Measurements from ENCODE around the gene TRMT2A.

The TRMT2A gene

DNA sequence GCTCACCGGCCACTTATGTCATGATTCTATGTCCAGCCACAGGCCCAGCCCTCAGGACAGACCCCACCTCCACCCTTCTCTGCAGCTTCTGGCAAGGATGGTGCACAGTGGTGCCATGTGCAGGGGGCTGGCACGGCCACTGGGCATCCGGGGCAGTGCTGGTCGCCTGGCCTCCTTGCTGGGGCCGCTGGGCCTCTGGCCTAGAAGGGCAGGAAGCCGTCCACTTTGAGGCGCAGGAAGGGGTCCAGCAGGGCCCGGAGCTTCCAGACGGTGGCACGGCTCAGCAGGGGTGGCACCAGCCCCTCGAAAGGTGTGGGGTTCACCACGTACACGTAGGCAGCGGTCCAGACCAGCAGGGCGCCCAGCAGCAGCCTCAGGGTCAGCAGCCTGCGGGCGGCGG, 31.4 kb upstream of the TRMT2A start:
- no peak for DNase-seq (ENCODE audit: low read depth)

DNA sequence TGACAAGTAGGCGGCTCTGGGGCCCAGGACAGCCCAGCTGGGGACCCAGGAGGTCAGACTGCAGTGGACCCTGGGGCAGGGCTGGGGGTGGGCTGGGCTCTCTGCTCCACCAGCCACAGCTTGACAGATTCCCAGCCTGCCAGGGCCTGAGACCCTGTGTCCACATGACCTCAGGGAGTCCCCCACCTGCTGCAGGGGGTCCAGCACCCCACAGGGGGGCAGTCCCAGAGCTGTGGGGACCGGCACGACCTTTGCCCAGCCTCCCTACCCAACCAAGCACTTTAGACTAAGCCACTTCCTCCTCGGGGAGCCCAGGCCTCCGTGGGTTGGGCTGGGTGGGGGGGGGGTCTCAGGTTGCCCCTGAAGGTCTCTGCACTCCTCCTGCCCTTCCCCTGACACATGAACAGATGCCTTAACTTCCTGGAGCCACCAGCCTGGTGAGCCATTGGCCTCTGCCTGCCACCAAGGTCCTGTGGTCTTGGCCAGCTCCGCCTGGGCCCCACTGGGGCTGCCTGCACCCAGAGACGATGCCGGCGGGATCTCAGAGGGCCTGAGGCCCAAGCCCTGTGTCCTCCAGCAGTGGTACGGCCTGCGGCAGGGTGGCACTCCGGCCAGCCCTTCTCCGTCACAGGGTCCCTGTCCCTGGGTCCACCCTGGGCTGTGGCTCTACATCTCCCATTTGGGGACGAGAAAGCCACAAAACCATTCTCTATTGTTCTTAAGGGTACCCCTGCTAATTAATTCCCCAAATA, 30.4 kb upstream of the TRMT2A start:
- DNase-seq (ENCODE audit: low read depth): no peak

DNA sequence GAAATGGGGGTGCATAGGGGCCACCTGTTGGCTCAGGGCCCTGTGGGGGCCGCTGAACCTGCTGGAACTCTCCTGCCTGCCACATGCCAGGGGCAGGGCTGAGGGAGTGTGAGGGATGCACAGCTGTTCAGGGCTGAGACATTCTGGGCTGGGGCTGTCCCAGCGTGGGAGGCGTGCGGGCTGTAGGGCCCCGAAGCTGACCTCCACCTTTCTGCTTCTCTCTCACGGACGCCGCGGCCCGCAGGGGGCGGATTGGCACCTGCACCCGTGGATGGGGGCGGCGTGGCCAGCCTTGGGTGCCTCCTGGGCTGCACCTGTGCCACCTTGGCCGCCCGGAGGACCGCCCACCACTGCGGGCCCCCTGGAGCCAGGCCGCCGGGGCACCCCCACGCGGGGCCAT, 29.8 kb upstream of the TRMT2A start:
- no peak for DNase-seq (ENCODE audit: low read depth)

DNA sequence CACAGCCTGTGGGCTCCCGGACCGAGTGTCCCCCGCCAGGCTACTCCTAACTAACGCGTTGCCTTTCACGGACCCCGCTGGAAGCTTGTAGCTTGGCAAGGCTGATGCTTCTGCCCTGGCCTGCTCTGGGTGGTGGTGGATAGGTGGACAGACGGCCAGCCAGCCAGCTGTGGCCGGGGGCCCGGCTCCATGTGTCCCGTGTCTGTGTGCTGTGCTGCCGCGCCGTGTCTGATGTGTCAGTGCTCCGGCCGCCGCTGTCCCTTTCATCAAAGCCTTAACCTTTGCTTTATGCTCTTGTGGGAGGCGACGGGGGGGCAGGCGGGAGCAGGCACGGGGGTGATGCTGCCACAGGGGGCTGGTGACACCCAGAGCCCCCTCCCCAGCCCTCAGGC, 28.8 kb upstream of the TRMT2A start:
- DNase-seq (ENCODE audit: low read depth): no peak

DNA sequence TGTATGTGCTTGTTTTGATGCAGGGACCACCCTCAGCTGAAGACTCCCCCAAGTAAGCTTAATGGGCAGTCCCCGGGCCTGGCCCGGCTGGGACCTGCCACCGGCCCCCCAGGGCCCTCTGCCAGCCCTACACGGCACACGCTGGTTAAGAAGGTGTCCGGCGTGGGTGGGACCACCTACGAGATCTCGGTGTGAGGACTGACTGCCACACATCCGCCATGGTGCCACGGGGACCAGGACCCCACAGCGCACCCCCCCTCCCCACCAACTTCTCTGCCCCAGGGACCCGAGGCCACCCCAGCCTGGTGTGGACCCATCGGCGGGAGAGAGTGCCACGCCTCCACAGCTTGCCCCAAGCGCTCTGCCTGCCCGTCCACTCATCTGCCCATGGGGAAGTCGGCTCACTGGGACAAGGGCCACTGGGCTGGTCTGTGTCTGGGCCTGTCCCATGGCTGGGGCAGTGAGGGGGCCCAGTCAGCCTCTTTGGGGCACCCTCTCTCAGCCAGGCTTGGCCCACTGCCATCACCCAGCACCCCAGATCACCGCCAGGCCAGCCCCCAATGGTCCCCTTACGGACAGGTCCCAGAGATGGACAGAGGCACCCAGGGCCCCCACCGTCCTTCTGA, 28.3 kb upstream of the TRMT2A start:
- no peak for DNase-seq (ENCODE audit: low read depth)

DNA sequence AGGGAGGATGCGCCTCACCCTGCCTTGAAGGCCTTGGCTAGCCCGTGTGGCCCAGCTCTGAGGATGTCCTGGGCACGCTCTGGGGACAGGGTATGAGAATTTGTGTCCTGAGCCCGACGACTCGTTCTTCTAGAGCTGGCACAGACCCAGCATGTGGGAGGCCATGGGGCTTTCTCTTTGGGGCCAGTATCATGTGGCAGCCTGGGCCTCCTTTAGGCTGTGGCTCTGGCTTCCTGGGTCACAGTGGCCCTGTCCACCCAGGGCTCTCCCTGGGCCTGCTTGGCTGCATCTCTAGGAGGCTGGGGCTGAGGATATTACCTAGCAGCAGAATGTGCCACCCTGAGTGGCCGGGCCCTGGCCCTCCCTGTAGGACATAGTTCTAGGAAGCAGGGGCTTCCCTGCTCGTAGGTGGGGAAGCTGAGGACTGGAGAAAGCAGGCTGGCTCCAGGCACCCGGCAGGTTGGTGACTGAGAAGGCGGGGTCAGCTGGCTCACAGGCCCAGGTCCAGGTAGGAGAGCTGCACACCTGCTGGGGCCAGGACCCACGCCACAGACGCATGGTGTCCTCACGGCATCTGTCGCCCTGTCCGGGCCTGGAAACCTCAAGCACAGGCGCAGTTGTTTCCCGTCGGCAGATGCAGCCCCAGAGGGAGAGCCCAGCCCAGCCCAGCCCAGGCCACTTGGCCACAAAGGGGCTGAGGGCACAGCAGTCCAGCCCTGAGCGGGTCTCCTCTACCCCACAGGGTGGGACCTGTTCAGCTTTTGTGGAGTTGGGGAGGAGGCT, 27.0 kb upstream of the TRMT2A start:
- no peak for DNase-seq (ENCODE audit: low read depth)

DNA sequence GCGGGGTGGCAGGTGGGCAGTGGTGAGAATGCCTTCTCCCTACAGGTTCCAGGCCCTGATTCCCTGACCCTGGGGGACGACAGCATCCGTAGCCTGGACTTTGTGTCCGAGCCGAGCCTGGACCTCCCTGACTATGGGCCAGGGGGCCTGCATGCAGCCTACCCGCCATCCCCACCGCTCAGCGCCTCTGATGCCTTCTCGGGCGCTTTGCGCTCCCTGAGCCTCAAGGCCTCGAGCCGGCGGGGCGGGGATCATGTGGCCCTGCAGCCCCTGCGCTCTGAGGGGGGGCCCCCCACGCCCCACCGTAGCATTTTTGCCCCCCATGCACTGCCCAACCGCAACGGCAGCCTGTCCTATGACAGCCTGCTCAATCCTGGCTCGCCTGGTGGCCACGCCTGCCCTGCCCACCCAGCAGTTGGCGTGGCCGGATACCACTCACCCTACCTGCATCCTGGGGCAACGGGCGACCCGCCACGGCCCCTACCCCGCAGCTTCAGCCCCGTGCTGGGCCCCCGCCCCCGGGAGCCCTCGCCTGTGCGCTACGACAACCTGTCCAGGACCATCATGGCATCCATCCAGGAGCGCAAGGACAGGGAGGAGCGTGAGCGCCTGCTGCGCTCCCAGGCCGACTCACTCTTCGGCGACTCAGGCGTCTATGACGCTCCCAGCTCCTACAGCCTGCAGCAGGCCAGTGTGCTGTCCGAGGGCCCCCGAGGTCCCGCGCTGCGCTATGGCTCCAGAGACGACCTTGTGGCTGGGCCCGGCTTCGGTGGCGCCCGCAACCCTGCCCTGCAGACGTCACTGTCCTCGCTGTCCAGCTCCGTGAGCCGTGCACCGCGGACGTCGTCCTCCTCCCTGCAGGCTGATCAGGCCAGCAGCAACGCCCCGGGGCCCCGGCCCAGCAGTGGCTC, 25.9 kb upstream of the TRMT2A start:
- DNase-seq (ENCODE audit: low read depth): no peak

DNA sequence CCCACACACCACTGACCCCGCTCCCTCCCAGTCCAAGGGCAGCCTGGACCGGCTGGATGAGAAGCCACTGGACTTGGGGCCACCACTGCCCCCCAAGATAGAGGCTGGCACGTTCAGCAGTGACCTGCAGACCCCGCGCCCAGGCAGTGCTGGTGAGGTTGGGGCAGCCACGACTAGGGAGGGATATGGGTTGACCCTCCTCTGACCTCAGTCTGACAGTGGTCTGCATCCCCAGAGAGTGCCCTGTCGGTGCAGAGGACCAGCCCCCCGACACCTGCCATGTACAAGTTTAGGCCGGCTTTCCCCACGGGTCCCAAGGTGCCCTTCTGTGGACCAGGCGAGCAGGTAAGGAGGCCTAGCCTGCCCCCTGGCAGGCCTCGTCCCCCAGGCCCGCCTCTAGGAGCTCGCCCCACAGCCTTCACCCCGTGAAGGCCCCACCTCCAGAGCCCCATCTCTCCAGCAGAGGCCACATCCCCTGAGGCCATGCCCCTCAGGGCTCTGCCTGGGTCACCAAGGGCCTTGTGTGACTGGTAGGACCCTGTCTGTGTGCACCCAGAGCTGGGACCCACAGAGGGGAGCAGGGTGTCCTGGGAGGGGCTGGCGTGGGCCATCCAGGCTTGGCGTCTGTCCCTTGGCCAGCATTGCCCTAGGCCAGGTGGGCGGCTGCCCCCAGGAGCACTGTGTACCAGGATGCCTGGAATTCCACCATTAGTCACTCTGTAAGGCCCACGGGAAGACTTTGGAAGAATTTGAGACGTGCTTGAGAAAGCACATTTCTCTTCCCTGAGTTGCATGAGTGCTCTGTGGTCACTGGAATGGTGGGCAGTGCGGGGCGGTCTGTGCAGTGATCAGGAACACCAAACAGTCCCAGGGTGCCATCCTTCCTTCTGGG, 24.4 kb upstream of the TRMT2A start:
- no peak for DNase-seq (ENCODE audit: low read depth)

DNA sequence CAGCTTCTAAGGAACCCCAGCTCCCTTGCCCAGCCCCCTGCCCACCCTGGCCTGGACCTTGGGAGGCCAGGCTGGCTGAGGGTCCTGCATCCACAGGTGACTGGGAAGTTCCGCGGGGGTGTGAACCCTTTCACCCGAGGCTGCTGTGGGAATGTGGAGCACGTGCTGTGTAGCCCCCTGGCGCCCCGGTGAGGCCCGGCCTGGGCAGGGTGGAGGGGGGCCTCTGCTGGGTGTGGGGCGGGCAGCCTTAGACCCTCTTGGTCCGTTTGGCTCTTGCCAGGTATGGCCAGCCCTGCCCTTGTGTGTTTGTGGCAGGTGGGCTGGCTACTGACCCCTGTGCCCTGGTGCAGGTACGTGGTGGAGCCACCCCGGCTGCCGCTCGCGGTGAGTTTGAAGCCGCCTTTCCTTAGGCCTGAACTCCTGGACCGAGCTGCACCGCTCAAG, 23.5 kb upstream of the TRMT2A start:
- DNase-seq (ENCODE audit: low read depth): no peak

DNA sequence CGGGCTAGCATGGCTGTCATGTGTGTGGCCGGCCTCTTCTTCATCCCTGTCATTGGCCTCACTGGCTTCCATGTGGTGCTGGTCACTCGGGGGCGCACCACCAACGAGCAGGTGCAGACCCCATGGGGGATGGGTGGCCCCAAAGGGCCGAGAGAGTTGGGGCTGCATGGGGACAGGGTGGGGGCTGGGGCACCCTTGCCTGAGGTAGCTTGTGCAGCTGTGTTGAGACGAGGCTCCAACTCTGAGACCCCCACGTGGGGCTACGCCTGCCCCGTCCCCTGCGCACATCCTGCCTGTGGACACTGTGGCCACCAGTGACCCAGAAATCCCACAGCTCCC, 23.1 kb upstream of the TRMT2A start:
- no peak for DNase-seq (ENCODE audit: low read depth)

DNA sequence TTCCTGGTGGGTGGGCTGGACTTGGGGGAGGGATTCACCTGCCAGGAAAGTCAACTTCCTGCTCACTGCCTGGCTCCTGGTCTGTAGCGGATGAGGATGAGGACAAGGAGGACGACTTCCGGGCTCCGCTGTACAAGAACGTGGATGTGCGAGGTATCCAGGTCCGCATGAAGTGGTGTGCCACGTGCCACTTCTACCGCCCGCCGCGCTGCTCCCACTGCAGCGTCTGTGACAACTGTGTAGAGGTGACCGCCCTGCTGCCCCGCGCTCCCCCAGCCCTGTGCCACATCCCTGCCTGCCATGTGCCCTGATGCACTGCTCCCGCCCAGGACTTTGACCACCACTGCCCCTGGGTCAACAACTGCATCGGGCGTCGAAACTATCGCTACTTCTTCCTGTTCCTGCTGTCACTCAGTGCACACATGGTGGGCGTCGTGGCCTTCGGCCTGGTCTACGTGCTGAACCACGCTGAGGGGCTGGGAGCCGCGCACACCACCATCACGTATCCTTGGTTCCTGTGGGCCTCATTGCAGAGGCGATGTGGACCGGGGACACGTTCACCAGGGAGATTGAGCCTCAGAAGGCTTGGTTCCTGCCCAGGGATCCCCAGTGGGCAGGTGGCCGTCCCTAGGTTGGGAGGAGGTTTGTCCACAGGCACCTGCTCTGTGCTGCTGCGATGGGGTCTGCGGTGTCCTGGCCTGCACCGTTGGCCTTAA, 22.5 kb upstream of the TRMT2A start:
- DNase-seq (ENCODE audit: low read depth): no peak

DNA sequence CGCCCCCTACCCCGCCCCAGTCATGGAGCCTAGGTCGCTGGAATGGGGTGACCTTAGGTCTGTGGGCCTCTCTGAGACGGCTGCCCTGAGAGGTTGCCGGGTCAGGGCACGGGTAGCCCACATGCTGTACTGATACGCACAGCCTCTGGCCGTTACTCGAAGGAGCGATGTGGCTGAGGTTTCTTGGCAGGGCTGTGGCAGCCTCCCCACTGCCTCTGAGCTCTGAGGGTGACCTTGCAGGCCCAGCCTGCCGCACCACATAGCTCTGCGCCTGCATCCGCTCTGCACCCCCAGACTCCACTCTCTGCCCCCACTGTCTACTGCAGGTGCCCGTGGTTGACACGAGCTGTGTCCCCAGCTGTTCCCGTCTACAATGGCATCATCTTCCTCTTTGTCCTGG, 21.8 kb upstream of the TRMT2A start:
- DNase-seq (ENCODE audit: low read depth): no peak

DNA sequence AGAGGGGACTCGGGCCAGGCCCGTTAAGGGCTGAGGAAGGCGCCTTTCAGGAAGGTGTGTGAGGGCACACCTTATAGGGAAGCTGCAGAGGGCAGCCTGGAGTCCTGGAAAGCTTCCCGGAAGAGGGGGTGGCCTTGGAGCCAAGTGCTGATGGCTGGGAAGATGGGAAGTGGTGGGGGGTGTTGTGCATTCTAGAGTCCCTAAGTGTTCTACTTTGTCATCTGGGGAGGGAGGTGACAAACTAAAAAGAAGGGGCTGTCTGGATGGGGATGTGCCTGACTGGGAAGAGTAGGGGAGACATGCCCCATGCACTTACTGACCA, 21.4 kb upstream of the TRMT2A start:
- no peak for DNase-seq (ENCODE audit: low read depth)

DNA sequence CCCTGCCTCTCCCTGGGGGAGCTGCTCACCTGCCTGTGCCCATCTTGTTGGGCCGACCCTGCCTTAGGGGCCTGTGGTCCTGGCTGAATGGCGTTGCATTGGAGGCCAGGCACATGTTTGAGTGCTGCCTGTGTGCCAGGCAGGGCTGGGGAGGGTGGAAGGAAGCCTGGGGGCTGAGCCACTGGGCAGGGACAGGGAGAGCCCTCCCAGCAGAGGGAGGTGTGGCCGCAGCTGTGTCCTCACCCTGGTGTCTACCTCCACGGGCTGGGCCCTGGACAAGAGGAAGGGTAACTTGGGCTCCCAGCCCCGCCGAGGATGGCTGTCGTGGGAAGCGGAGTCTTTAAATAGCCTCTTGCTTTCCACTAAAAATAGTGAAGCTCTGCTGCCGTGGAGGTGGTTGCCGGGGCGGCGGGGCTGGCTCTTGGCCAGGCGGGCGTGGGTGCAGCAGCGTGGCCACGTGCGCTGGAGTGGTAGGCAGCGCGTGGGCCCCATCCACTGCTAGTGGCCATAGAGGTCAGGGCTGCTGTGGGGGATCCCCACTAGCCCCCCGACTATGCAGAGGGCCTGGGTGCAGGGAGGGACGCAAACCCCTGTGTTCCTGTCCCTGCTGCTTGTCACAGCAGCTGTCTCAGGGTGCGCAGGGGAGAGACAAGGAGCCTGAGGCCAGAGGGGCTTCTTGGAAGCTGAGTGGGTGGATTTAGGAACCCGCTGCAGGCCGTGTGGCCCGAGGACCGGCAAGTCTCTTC, 20.8 kb upstream of the TRMT2A start:
- DNase-seq (ENCODE audit: low read depth): no peak

DNA sequence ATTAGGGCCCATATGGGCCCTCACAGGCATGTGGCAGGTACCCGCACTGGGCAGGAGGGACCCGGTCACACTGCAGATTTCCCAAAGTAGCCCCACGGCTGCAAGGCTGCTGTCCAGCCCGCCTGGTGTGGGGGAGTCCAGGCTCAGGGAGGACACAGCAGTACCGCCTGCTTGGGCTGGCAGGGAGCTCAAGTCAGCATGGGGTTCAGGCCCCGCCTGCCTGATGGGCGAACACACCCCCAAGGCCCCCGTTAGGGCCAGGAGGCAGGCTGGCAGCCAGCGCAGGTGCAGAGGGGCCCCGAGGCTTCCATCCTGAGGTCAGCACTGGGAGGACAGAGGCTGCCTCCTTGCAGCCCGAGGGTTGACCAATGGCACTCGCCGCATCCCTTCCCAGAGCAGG, 20.1 kb upstream of the TRMT2A start:
- DNase-seq (ENCODE audit: low read depth): no peak

DNA sequence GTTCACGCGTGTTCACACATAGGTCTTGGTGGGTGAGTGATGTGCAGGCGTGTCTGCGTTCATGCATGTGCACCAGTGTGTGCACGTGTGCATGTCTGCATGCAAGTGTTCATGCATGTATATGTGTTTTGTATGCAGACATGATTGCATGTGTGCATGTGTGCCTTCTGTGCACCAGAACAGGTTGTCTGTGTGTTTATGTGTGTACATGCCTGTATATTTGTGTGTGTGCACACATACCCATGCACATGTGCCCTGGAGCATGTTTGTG, 19.5 kb upstream of the TRMT2A start:
- no peak for DNase-seq (ENCODE audit: low read depth)

DNA sequence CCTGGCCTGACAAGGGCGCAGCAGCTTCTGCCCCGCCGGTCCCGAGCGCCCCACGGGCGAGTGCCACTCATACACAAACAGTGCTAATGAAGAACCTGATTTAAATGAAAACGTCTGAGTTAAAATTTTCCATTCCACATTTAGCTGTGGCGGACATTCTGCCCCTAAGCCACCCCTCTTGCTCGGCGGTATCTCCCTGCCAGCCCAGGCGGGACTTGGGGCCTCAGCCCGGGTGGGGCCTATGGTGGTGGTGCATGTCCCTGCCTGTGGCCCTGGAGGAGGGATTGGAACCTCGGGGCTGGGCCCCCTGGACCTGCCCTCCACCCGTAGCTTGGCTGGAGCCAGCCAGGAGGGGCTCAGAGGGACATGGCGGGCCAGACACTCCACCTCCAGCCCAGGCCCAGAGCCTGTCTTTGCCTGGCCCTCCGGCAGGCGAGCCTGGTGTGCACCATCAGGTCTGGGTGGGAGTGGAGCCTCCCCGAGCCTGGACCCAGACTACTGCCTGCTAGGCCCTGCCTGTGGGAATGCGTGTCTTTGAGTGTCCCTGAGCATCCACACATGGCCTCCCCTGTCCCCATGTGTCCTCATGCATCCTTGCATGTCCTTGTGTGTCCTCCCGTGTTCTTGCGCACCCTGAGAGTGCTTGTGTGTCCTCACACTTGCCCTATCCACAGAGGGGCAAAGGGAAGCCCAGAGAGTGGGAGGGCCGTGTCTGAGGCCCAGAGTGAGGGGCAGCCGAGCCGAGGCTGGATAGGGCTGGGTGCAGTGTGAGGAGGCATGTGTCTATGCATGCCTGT, 19.0 kb upstream of the TRMT2A start:
- no peak for DNase-seq (ENCODE audit: low read depth)

DNA sequence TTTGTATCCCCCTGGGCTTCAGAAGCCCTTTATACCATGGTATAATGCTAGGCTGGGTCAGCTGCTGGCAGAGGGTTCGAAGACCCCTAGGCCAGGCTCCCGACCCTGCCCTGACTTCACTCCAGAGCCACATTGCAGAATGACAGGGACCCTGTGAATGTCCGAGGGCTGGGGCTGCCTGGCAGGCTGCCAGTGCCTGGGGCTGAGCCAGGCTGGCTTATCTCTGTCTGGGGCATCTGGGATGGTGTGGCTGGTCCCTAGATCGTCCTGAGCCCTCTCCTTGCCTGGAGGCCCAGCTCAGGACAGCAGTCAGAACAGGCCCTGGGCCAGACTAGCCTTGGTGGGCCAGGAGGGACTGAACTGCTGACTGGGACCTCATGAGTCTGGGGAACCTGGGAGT, 18.2 kb upstream of the TRMT2A start:
- DNase-seq (ENCODE audit: low read depth): no peak

DNA sequence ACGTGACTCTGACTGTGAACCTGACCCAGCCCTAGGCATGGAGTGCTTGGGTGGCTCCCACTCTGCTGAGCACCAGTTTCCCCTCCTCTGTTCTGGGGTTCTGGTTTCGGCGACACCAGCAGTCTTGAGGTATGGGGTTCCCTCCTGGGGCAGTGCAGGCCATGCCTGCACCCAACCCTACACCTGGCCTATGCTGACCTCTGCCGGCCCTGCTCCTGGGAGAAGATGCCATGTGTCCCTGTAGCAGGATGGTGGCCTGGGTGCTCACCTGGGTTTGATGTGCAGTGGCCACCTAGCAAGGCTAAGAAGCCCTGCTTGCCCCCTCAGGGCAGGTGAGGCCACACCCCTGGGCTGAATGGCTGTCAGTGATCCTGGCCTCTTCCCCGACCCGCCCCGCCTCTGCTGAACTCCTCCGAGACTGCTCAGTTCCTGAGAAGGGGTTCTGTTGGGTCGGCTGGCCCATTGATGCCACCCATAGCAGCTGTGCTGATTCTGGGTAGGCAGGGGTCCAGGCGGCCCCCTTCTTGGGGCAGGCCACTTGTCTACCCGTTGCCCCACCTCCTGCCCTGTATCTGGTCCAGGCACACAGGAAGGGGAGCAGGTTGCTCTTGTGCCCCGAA, 17.0 kb upstream of the TRMT2A start:
- DNase-seq (ENCODE audit: low read depth): no peak

Measured in T follicular helper cell (primary cell).